ENCODE data around the gene CASQ2.
A peak's percentile ranks its signal among the peaks of the same experiment; 100 is the strongest.

Gene CASQ2

GRCh38 chr1:115809847-115810246 lies 41.3 kb upstream of the CASQ2 start:
- TF ChIP-seq CTCF (conservative IDR thresholded peaks at IDR 0.05; ENCODE audit: low read depth): no peak
- DNase-seq (ENCODE audit: low spot score): no peak
- CTCF ChIA-PET: interaction anchor here (0.5 to 0.6 kb wide), 2 partner anchors 34 to 138 kb away, joined by 3 to 5 read pairs; no protein-coding TSS in a partner anchor
- POLR2A ChIA-PET (ENCODE audit: low non-redundant PET): no interaction called here
- no peak overlapping the region for H3K27ac ChIP-seq

GRCh38 chr1:115809076-115809475 lies 40.6 kb upstream of the CASQ2 start:
- DNase-seq (ENCODE audit: low spot score): no peak
- ChIA-PET CTCF (interaction anchor here (1.0 kb wide), 1 partner anchor 213 kb away, joined by 3 read pairs; no protein-coding TSS in a partner anchor), POLR2A (ENCODE audit: low non-redundant PET) (no interaction called here)
- no peak overlapping the region for H3K27ac ChIP-seq
- TF ChIP-seq CTCF (conservative IDR thresholded peaks at IDR 0.05; ENCODE audit: low read depth): no peak

- peak; percentile 73 for DNase-seq (ENCODE audit: low spot score)
- POLR2A ChIA-PET (ENCODE audit: low non-redundant PET): interaction anchor here (0.6 kb wide), 1 partner anchor 12 kb away, joined by 4 read pairs; no protein-coding TSS in a partner anchor
- no peak overlapping the region for H3K27ac ChIP-seq
- CTCF ChIA-PET: interaction anchor here (0.5 to 1.0 kb wide), 3 partner anchors 8 to 213 kb away, joined by 3 read pairs; no protein-coding TSS in a partner anchor
- peak; percentile 65 for TF ChIP-seq CTCF (conservative IDR thresholded peaks at IDR 0.05; ENCODE audit: low read depth)
These were observed 39.2 kb upstream of the CASQ2 start for GRCh38 chr1:115807723-115808122.

- CTCF ChIA-PET: no interaction called here
- no peak overlapping the region for H3K27ac ChIP-seq
- TF ChIP-seq CTCF (conservative IDR thresholded peaks at IDR 0.05; ENCODE audit: low read depth): no peak
- POLR2A ChIA-PET (ENCODE audit: low non-redundant PET): no interaction called here
- DNase-seq (ENCODE audit: low spot score): no peak
These were observed 37.1 kb upstream of the CASQ2 start for GRCh38 chr1:115805597-115805996.

GRCh38 chr1:115802416-115802815 lies 33.9 kb upstream of the CASQ2 start:
- POLR2A ChIA-PET (ENCODE audit: low non-redundant PET): no interaction called here
- no peak for DNase-seq (ENCODE audit: low spot score)
- no peak for TF ChIP-seq CTCF (conservative IDR thresholded peaks at IDR 0.05; ENCODE audit: low read depth)
- H3K27ac ChIP-seq: no peak overlapping the region
- CTCF ChIA-PET: no interaction called here

- no peak overlapping the region for H3K27ac ChIP-seq
- POLR2A ChIA-PET (ENCODE audit: low non-redundant PET): no interaction called here
- no peak for DNase-seq (ENCODE audit: low spot score)
- no peak for TF ChIP-seq CTCF (conservative IDR thresholded peaks at IDR 0.05; ENCODE audit: low read depth)
- CTCF ChIA-PET: no interaction called here
These were observed 29.0 kb upstream of the CASQ2 start for GRCh38 chr1:115797486-115797885.

GRCh38 chr1:115796897-115797296 lies 28.4 kb upstream of the CASQ2 start:
- ChIA-PET POLR2A (ENCODE audit: low non-redundant PET) (no interaction called here), CTCF (no interaction called here)
- DNase-seq (ENCODE audit: low spot score): no peak
- no peak for TF ChIP-seq CTCF (conservative IDR thresholded peaks at IDR 0.05; ENCODE audit: low read depth)
- no peak overlapping the region for H3K27ac ChIP-seq
